ENCODE measurements around the gene MACROD2. TPM values are rescaled to one million over a fixed set of nuclear protein-coding genes. Genes with fewer than 3 reads are reported as not detected.

Gene MACROD2
- polyA plus RNA-seq, 1 donor from 2014 or later = 23.2 TPM

DNA sequence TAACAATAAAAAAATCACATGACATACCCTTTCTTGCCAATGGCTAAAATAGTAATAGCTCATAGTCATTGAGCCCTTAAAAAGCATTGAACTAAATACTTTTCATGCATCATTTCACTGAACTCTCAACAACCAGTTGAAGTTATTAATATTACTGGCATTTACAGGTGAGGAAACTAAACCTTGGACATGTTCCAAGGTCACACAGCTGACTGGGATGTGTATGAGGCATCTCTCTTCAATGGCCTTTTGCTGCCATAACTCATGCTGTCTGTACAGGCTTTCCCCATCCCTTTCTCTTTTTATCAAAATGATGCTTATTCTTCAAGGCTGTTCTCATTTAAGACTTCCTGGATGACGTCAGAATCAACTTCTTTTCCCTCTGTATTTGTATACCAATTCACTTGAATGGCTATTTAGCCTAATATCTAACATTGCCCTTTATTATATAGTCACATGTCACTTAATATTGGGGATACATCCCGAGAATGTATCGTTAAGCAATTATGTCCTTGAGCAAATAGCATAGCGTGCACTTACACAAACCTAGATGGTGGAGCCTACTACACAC lies 2101.5 kb downstream of the MACROD2 start:
- no peaks in the 10 kb centered on the region for H3K79me2 ChIP-seq (replicated peaks; ENCODE audit: insufficient read depth, low read length)
- no peaks in the 10 kb centered on the region for H3K36me3 ChIP-seq (ENCODE audit: insufficient read depth, low read length)
- no peak overlapping the region for H3K27ac ChIP-seq (ENCODE audit: low read length)
- no peak overlapping the region for H3K4me3 ChIP-seq (ENCODE audit: low read length)
- no peaks in the 10 kb centered on the region for H3K27me3 ChIP-seq (ENCODE audit: insufficient read depth, low read depth, low read length)
- no peaks in the 10 kb centered on the region for H3K9me3 ChIP-seq (ENCODE audit: low read length)
- H3K9ac ChIP-seq (ENCODE audit: low read length) = no peak overlapping the region
- TF ChIP-seq CTCF (IDR thresholded peaks at IDR 0.05; ENCODE audit: poor library complexity, severe bottlenecking) = no peak
- no peak for TF ChIP-seq MXI1 (conservative IDR thresholded peaks at IDR 0.05; ENCODE audit: poor library complexity, severe bottlenecking)
- no peak for TF ChIP-seq POLR2AphosphoS5 (IDR thresholded peaks at IDR 0.05)
- no peak for TF ChIP-seq EZH2 (IDR thresholded peaks at IDR 0.05; ENCODE audit: borderline replicate concordance, insufficient read depth, low read length, poor library complexity, severe bottlenecking)
- TF ChIP-seq EP300 (conservative IDR thresholded peaks at IDR 0.05; ENCODE audit: poor library complexity, severe bottlenecking) = no peak
- no peak for TF ChIP-seq SMC3 (conservative IDR thresholded peaks at IDR 0.05; ENCODE audit: poor library complexity)
- no peak for TF ChIP-seq TAF1 (IDR thresholded peaks at IDR 0.05; ENCODE audit: low read depth)
- TF ChIP-seq RAD21 (conservative IDR thresholded peaks at IDR 0.05) = no peak
- TF ChIP-seq, protein P1, sequence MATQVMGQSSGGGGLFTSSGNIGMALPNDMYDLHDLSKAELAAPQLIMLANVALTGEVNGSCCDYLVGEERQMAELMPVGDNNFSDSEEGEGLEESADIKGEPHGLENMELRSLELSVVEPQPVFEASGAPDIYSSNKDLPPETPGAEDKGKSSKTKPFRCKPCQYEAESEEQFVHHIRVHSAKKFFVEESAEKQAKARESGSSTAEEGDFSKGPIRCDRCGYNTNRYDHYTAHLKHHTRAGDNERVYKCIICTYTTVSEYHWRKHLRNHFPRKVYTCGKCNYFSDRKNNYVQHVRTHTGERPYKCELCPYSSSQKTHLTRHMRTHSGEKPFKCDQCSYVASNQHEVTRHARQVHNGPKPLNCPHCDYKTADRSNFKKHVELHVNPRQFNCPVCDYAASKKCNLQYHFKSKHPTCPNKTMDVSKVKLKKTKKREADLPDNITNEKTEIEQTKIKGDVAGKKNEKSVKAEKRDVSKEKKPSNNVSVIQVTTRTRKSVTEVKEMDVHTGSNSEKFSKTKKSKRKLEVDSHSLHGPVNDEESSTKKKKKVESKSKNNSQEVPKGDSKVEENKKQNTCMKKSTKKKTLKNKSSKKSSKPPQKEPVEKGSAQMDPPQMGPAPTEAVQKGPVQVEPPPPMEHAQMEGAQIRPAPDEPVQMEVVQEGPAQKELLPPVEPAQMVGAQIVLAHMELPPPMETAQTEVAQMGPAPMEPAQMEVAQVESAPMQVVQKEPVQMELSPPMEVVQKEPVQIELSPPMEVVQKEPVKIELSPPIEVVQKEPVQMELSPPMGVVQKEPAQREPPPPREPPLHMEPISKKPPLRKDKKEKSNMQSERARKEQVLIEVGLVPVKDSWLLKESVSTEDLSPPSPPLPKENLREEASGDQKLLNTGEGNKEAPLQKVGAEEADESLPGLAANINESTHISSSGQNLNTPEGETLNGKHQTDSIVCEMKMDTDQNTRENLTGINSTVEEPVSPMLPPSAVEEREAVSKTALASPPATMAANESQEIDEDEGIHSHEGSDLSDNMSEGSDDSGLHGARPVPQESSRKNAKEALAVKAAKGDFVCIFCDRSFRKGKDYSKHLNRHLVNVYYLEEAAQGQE (IDR thresholded peaks at IDR 0.05; ENCODE audit: borderline replicate concordance) = no peak
- H2AFZ ChIP-seq (ENCODE audit: low read depth, low read length) = no peak overlapping the region
- no peaks in the 10 kb centered on the region for H3K9me2 ChIP-seq (ENCODE audit: insufficient read depth, low read length)
- H3F3A ChIP-seq (ENCODE audit: insufficient read depth, low read length, poor library complexity, severe bottlenecking) = no peaks in the 10 kb centered on the region
- no peaks in the 10 kb centered on the region for H4K20me1 ChIP-seq (ENCODE audit: insufficient read depth)
- H3K4me2 ChIP-seq (ENCODE audit: low read length) = no peak overlapping the region

DNA sequence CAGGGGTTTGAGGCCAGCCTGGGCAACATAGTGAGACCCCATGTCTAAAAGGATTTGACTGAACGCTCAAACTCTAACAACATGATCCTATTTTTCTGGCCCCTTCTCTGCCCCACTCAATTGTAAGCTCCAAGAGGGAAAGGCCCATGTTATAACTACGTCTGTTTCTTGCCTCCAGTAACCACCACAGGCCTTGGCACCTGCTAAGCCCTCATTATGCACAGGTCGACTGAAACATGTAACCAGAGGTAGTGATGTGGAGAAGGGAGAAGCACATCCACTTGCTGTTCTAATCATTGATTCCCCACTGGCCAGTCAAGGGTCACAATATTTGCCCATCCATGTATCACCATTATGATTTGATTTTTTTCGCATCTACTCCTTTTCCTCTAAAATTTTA lies 2102.5 kb downstream of the MACROD2 start:
- no peak overlapping the region for H3K4me3 ChIP-seq (ENCODE audit: low read length)
- no peaks in the 10 kb centered on the region for H3K9me2 ChIP-seq (ENCODE audit: insufficient read depth, low read length)
- no peaks in the 10 kb centered on the region for H3K79me2 ChIP-seq (replicated peaks; ENCODE audit: insufficient read depth, low read length)
- no peaks in the 10 kb centered on the region for H3K27me3 ChIP-seq (ENCODE audit: insufficient read depth, low read depth, low read length)
- no peaks in the 10 kb centered on the region for H3K9me3 ChIP-seq (ENCODE audit: low read length)
- H3K36me3 ChIP-seq (ENCODE audit: insufficient read depth, low read length) = no peaks in the 10 kb centered on the region
- H3K9ac ChIP-seq (ENCODE audit: low read length) = no peak overlapping the region
- H3F3A ChIP-seq (ENCODE audit: insufficient read depth, low read length, poor library complexity, severe bottlenecking) = no peaks in the 10 kb centered on the region
- H2AFZ ChIP-seq (ENCODE audit: low read depth, low read length) = no peak overlapping the region
- H4K20me1 ChIP-seq (ENCODE audit: insufficient read depth) = no peaks in the 10 kb centered on the region
- no peak for TF ChIP-seq SMC3 (conservative IDR thresholded peaks at IDR 0.05; ENCODE audit: poor library complexity)
- no peak for TF ChIP-seq MXI1 (conservative IDR thresholded peaks at IDR 0.05; ENCODE audit: poor library complexity, severe bottlenecking)
- TF ChIP-seq EP300 (conservative IDR thresholded peaks at IDR 0.05; ENCODE audit: poor library complexity, severe bottlenecking) = no peak
- no peak for TF ChIP-seq RAD21 (conservative IDR thresholded peaks at IDR 0.05)
- no peak for TF ChIP-seq TAF1 (IDR thresholded peaks at IDR 0.05; ENCODE audit: low read depth)
- no peak for TF ChIP-seq EZH2 (IDR thresholded peaks at IDR 0.05; ENCODE audit: borderline replicate concordance, insufficient read depth, low read length, poor library complexity, severe bottlenecking)
- TF ChIP-seq, protein P1 (IDR thresholded peaks at IDR 0.05; ENCODE audit: borderline replicate concordance) = no peak
- TF ChIP-seq CTCF (IDR thresholded peaks at IDR 0.05; ENCODE audit: poor library complexity, severe bottlenecking) = no peak
- no peak for TF ChIP-seq POLR2AphosphoS5 (IDR thresholded peaks at IDR 0.05)
- H3K4me2 ChIP-seq (ENCODE audit: low read length) = no peak overlapping the region
- H3K27ac ChIP-seq (ENCODE audit: low read length) = no peak overlapping the region
